ENCODE measurements around the gene PNPT1. TPM values are rescaled to one million over a fixed set of nuclear protein-coding genes. Genes with fewer than 3 reads are reported as not detected.

The PNPT1 gene
- total and polyA plus RNA-seq, 2 of the 13 experiments (the other 11 are each of a cell fraction or from before 2014, with no cell fraction given), result 23.4 to 61.0 TPM

DNA sequence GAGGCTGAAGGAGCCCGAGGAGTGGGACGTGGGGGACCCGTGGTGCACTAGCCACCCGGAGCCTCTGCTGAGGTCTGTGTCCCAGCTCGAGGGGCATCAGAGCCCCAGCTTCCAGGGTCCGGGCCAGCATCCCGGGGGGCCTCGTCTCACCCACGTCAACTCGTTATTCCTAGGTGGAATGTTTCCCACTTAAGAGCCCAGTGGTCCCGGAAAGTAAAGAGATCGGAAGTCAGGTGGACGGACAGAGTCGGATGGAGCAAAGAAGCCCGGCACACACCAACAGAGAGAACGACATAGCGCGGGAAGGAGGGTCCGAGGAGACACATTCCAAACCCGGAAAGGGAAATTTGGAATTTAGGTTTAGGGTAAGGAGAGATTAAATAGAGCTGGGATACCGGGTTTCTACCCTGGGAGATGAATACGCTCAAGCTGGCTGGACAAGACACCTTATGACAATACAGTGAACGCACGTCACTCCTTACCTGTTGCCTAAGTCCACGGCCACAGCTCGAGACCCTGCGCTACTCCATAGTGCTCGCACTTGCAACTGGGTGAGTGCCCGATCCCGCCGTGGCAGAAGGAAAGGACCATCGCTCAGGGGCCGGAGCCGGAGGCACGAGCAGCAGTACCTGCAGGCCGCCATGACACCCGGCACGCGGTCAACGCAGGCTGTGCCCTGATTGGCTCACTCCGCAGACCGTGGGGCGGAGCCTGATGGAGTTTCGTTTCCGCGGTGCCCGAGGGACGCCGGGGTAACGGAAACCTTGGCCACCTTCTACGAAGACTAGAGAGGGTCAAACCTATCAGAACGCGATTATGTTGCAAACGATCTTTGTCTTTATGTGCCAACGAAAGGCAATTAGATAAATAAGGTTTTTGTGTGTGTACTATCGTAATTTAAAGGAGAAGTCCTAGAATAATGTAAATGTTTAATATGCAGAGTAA is at the start of gene PNPT1 (continued):
- TF ChIP-seq, protein P1, sequence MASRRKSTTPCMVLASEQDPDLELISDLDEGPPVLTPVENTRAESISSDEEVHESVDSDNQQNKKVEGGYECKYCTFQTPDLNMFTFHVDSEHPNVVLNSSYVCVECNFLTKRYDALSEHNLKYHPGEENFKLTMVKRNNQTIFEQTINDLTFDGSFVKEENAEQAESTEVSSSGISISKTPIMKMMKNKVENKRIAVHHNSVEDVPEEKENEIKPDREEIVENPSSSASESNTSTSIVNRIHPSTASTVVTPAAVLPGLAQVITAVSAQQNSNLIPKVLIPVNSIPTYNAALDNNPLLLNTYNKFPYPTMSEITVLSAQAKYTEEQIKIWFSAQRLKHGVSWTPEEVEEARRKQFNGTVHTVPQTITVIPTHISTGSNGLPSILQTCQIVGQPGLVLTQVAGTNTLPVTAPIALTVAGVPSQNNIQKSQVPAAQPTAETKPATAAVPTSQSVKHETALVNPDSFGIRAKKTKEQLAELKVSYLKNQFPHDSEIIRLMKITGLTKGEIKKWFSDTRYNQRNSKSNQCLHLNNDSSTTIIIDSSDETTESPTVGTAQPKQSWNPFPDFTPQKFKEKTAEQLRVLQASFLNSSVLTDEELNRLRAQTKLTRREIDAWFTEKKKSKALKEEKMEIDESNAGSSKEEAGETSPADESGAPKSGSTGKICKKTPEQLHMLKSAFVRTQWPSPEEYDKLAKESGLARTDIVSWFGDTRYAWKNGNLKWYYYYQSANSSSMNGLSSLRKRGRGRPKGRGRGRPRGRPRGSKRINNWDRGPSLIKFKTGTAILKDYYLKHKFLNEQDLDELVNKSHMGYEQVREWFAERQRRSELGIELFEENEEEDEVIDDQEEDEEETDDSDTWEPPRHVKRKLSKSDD (CRISPR knock-in tag; IDR thresholded peaks at IDR 0.05; ENCODE audit: low read depth), result peak; percentile 97
- TF ChIP-seq THRA (CRISPR knock-in tag; IDR thresholded peaks at IDR 0.05; ENCODE audit: borderline replicate concordance) (peak; percentile 36; the same call in 1 of the 2 replicates), ZKSCAN8 (CRISPR knock-in tag; IDR thresholded peaks at IDR 0.05; ENCODE audit: borderline replicate concordance) (peak; percentile 58; the same call in 1 of the 2 replicates), GLMP (CRISPR knock-in tag; IDR thresholded peaks at IDR 0.05; ENCODE audit: borderline replicate concordance) (peak; percentile 85; the same call in 1 of the 2 replicates), TRIM22 (IDR thresholded peaks at IDR 0.05) (no peak), ZNF232 (CRISPR knock-in tag; IDR thresholded peaks at IDR 0.05; ENCODE audit: borderline replicate concordance) (peak; percentile 94), TIGD3 (CRISPR knock-in tag; IDR thresholded peaks at IDR 0.05; ENCODE audit: borderline replicate concordance) (no peak; the same call in 1 of the 2 replicates), JUN (CRISPR knock-in tag; IDR thresholded peaks at IDR 0.05) (no peak), SRSF4 (IDR thresholded peaks at IDR 0.05; ENCODE audit: low read depth, low read length, poor library complexity, severe bottlenecking) (no peak), KAT7 (CRISPR knock-in tag; IDR thresholded peaks at IDR 0.05; ENCODE audit: borderline replicate concordance) (peak; percentile 91), NR2F2 (IDR thresholded peaks at IDR 0.05; ENCODE audit: borderline replicate concordance, low read depth) (peak; percentile 25; the same call in 1 of the 2 replicates), FOXO1 (CRISPR knock-in tag; IDR thresholded peaks at IDR 0.05) (peak; percentile 62)
- TF ChIP-seq, protein P2, sequence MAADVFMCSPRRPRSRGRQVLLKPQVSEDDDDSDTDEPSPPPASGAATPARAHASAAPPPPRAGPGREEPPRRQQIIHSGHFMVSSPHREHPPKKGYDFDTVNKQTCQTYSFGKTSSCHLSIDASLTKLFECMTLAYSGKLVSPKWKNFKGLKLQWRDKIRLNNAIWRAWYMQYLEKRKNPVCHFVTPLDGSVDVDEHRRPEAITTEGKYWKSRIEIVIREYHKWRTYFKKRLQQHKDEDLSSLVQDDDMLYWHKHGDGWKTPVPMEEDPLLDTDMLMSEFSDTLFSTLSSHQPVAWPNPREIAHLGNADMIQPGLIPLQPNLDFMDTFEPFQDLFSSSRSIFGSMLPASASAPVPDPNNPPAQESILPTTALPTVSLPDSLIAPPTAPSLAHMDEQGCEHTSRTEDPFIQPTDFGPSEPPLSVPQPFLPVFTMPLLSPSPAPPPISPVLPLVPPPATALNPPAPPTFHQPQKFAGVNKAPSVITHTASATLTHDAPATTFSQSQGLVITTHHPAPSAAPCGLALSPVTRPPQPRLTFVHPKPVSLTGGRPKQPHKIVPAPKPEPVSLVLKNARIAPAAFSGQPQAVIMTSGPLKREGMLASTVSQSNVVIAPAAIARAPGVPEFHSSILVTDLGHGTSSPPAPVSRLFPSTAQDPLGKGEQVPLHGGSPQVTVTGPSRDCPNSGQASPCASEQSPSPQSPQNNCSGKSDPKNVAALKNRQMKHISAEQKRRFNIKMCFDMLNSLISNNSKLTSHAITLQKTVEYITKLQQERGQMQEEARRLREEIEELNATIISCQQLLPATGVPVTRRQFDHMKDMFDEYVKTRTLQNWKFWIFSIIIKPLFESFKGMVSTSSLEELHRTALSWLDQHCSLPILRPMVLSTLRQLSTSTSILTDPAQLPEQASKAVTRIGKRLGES (CRISPR knock-in tag; IDR thresholded peaks at IDR 0.05; ENCODE audit: borderline replicate concordance), result no peak
- TF ChIP-seq, protein P3, sequence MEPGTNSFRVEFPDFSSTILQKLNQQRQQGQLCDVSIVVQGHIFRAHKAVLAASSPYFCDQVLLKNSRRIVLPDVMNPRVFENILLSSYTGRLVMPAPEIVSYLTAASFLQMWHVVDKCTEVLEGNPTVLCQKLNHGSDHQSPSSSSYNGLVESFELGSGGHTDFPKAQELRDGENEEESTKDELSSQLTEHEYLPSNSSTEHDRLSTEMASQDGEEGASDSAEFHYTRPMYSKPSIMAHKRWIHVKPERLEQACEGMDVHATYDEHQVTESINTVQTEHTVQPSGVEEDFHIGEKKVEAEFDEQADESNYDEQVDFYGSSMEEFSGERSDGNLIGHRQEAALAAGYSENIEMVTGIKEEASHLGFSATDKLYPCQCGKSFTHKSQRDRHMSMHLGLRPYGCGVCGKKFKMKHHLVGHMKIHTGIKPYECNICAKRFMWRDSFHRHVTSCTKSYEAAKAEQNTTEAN (CRISPR knock-in tag; conservative IDR thresholded peaks at IDR 0.05), result no peak
